Stimulated activated CD8-positive, alpha-beta memory T cell treated with anti-CD3 and anti-CD28 coated beads, Interleukin-15, amount 100 ng/mL, for 1 hour (primary cell): ENCODE data around the gene GPX4.
"Not testable (repeated sequence)": the region's sequence is repeated elsewhere in the genome, so short reads cannot be mapped to it uniquely, and the experiment has no call there.

Experiments used
- DNase-seq: peaks from one replicate; pipeline ENCODE4 v3.0.0-alpha.2; 2020; ENCODE audit warnings: low read depth

Gene GPX4

GRCh38 chr19:1113986-1114483 is 10.2 kb downstream of the GPX4 start:
- no peak for DNase-seq

DNA sequence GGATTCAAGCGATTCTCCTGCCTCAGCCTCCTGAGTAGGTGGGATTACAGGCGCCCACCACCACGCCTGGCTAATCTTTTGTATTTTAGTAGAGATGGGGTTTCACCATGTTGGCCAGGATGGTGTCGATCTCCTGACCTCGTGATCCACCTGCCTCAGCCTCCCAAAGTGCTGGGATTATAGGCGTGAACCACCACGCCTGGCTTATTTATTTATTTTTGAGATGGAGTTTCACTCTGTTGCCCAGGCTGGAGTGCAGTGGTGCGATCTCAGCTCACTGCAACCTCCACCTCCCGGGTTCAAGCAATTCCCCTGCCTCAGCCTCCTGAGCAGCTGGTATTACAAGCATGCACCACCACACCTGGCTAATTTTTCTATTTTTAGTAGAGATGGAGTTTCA is 10.9 kb downstream of the GPX4 start:
- DNase-seq: not testable (repeated sequence)

GRCh38 chr19:1115646-1116420 is 12.0 kb downstream of the GPX4 start:
- no peak for DNase-seq

GRCh38 chr19:1116726-1117581 is 13.2 kb downstream of the GPX4 start:
- no peak for DNase-seq

DNA sequence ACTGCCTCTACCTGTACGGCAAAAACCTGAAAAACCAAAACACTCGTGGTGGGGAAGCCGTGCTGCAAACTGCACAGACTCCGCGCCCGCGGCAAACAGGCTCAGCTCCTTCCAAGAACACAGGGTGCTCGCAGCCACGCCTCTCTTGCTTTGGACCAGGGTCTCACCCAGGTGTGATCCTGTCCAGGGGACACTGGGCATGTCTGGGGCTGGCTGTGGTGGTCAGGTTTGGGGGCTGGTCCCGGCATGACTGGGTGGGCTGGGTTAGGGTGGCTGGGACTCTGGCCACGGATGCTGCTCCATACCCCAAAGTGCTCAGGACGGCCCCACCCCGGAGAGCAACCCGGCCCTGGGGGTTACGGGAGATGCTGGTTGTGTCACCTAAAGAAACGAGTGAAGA is 13.9 kb downstream of the GPX4 start:
- no peak for DNase-seq

- no peak for DNase-seq
Measured at GRCh38 chr19:1118999-1119398, 15.2 kb downstream of the GPX4 start.

- DNase-seq: no peak
Measured at GRCh38 chr19:1119475-1120217, 15.9 kb downstream of the GPX4 start.

DNA sequence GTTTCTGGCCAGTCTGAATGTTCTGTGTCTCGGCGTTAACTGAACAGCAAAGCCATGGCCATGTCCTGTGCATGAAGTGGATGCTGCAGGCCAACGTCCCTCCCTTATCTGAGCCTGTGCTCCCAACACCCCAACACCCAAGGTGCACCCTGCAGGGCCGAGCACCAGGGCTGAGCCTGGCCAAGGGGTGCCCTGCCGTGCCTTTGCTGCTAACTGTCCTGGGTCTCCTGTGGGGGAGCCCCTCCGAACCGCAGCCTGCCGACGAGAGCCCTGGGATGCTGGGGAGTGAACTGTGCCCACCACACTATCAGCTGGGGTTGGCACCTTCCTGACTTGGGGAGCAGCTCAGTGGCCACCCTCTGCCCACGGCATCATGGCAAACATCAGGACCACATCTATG is 17.6 kb downstream of the GPX4 start:
- DNase-seq: no peak

GRCh38 chr19:1122021-1122971 is 18.5 kb downstream of the GPX4 start:
- no peak for DNase-seq

DNA sequence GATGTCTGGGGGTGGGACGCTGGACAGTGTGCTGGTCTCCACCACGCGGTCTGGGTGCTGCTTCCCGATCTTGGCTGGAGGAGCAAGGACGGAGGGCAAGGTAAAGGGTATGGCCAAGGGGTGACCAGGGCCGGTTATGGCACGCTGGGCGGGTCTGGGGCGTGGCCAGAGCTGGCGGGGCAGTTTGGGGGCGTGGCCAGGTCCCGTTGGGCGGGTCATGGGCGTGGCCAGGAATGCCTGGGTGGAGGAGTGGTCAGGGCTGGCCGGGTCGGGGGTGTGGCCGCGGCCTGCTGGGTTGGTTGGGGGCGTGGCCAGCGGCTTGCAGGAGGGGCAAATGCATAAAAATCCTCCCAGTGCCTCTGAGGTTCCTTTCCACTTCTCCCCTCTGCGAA is 19.2 kb downstream of the GPX4 start:
- DNase-seq: no peak

DNA sequence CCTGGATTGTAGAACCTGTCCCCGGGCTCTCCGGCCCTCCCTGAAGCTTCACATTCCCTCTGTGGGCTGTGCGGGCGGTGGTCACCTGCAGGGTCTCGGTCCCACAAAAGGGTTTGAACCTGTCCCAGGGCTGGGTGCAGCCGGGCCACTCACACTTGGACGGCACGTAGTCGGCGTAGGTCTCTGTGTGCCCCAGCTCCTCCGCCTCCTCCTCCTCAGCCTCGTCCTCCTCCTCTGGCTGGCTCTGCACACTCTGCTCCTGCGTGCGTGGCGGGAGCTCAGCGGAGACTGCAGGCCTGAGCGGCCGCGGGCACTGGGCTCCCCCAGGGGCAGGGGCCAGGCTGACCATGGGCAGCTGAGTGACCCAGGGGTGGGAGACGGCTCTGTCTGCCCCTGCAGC is 19.6 kb downstream of the GPX4 start:
- no peak for DNase-seq

DNA sequence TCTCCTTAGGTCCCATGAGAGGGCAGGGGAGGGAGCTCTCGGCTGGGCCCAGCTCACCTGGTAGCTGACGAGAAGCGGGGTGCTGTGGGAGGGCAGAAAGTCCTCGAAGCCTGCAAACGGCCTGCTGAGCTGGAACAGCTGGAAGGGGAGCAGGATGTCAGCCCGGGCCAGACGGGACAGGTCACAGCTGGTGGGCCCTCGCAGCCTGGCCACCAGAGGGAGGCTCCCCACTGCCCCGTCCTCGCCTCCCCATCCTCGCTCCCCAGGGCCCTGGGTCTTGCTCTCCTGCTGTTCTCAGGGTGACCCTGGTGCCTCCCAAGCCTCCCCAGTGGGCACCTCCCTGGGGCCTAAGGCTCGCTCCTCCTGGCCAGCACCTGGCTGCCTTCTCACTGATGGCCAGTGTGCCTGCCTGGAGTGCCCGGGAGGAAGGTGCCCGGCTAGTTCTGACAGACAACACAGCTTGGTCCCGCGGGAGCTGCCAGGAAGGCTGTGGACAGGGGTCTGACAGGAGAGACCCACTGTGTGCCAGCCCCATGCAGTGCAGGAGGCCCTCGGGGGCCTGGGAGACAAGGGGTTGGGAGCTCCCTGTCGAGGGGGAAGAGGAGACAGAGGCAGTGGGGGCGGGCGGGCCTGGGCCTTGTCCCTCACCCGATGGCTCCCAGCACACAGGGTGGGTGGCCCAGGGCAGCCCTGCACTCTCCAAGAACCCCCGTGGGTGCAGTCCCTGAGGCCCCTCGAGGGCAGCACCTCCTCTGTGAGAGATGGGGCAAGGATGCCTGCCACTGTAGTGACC is 20.3 kb downstream of the GPX4 start:
- DNase-seq: no peak

DNA sequence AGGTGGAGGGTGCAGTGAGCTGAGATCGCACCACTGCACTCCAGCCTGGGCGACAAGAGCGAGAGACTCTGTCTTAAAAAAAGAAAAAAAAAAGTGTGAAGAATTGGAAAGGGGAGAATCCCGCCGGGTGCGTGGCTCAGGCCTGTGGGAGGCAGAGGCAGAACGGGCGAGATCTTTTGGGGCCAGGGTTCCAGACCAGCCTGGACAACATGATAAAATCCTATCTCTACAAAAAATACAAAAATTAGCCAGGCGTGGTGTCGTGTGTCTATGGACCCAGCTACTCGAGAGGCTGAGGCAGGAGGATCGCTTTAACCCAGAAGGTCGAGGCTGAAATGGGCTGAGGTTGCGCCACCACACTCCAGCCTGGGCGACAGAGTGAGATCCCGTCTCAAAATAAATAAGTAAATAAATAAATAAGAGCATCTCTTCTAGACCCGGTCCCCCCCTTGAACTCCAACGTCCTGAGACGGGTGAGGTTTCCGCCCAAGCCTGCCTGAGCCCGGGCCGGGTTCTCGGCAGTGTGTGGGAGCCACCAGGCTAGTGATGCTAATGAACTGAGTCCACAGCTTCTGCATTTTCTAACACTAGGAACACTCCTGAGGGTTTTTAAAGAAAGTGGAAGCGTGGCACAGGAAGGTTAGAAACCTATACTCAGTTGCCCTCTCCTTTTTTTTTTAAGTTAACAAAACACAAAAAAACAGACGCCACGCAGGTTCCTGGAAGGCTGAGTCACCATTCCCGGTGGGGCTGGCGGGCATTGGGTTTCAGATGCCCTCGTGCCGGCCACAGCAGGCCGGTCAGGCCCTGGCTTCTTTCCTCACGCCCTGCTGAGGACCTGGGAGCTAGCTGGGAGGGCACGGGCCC is 22.0 kb downstream of the GPX4 start:
- DNase-seq: no peak

DNA sequence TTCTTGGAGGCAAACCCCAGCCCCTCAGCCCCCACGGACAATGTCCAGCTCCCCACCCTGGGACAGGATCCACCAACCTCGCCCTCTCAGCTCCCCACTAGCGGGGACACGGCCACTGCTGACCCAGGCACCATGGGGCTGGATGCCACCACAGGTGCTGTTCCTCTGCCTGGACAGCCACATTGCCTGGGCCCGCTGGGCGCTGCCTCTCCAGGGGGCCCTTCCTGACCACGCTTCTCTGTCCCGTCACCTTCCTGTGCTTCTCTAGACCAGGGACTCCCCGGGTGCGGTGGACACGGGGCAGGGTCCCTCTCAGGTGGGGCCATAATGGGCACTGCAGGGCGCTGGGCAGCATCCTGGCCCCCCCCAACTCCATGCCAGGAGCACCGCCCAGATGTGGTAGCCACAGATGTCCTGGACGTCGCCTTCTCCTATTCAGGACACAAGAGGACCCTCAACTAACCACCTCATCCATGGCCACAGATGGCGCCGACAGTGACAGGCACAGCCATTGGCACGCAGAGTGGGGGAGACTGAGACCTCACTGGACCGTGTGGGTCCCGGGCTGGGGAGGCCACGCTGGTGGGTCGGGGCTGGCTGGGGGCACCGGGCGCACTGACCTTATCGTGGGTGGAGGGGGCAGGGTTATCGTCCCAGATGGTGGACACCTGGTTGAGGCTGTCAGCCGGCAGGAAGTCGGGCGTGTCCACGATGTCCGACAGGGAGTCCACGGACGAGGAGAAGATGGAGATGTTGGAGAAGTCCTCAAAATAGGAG is 23.4 kb downstream of the GPX4 start:
- DNase-seq: no peak

- DNase-seq: no peak
Measured at GRCh38 chr19:1128106-1128505, 24.3 kb downstream of the GPX4 start.

DNA sequence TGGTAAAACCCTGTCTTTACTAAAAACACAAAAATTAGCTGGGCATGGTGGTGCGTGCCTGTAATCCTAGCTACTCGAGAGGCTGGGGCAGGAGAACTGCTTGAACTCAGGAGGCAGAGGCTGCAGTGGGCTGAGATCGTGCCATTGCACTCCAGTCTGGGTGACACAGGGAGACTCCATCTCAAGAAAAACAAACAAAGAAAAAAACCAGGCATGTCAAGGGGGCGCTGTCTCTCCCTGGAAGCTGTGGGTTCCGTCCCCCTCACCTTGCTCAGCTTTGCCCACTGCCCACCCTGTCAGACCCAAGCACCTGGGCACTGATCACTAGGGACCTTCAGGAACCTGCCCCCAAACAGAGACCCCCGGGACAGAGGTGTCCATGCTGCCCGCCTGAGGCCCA is 25.3 kb downstream of the GPX4 start:
- DNase-seq: not testable (repeated sequence)

- DNase-seq: no peak
Measured at GRCh38 chr19:1129535-1129934, 25.7 kb downstream of the GPX4 start.
